HG03342 (cell line): ENCODE measurements around the gene RNF111.
"Not testable (repeated sequence)": the region's sequence is repeated elsewhere in the genome, so short reads cannot be mapped to it uniquely, and the experiment has no call there.

ENCODE experiments used
- ATAC-seq: cut with Tn5 transposase; IDR thresholded peaks from one replicate; pipeline ENCODE4 v1.9.1; 2021; ENCODE audit warnings: mild to moderate bottlenecking, moderate library complexity; ENCODE audit not compliant: unreplicated experiment

RNF111 gene

GRCh38 chr15:58999694-59000093 is 12.2 kb downstream of the RNF111 start:
- no peak for ATAC-seq

- ATAC-seq = not testable (repeated sequence)
Measured at GRCh38 chr15:59000251-59000650, 12.8 kb downstream of the RNF111 start.

GRCh38 chr15:59001946-59002345 is 14.5 kb downstream of the RNF111 start:
- ATAC-seq = no peak

GRCh38 chr15:59002418-59002859 is 15.0 kb downstream of the RNF111 start:
- ATAC-seq = no peak

- ATAC-seq = no peak
Measured at GRCh38 chr15:59005579-59005978, 18.1 kb downstream of the RNF111 start.

- ATAC-seq = no peak
Measured at GRCh38 chr15:59008086-59008485, 20.6 kb downstream of the RNF111 start.

- no peak for ATAC-seq
Measured at GRCh38 chr15:59011262-59011952, 23.9 kb downstream of the RNF111 start.

GRCh38 chr15:59013246-59013873 is 25.9 kb downstream of the RNF111 start:
- no peak for ATAC-seq

- no peak for ATAC-seq
Measured at GRCh38 chr15:59014068-59014467, 26.6 kb downstream of the RNF111 start.

GRCh38 chr15:59017449-59017848 is 30.0 kb downstream of the RNF111 start:
- no peak for ATAC-seq

GRCh38 chr15:59018833-59019232 is 31.4 kb downstream of the RNF111 start:
- ATAC-seq = no peak

GRCh38 chr15:59020322-59020721 is 32.9 kb downstream of the RNF111 start:
- no peak for ATAC-seq

- ATAC-seq = no peak
Measured at GRCh38 chr15:59022188-59022587, 34.7 kb downstream of the RNF111 start.

- ATAC-seq = no peak
Measured at GRCh38 chr15:59026207-59026606, 38.7 kb downstream of the RNF111 start.

GRCh38 chr15:59028387-59028955 is 41.0 kb downstream of the RNF111 start:
- no peak for ATAC-seq

- ATAC-seq = no peak
Measured at GRCh38 chr15:59029554-59029953, 42.1 kb downstream of the RNF111 start.

- no peak for ATAC-seq
Measured at GRCh38 chr15:59035201-59035600, 47.7 kb downstream of the RNF111 start.

- no peak for ATAC-seq
Measured at GRCh38 chr15:59039225-59039624, 51.8 kb downstream of the RNF111 start.

GRCh38 chr15:59042041-59042440 is 54.6 kb downstream of the RNF111 start:
- no peak for ATAC-seq

GRCh38 chr15:59048897-59049296 is 61.4 kb downstream of the RNF111 start:
- no peak for ATAC-seq

GRCh38 chr15:59051873-59052861 is 64.7 kb downstream of the RNF111 start:
- no peak for ATAC-seq
